Left ventricle myocardium inferior (tissue), 1 donor: Measurements from ENCODE around the gene GNPAT. TPM values are rescaled to one million over a fixed set of nuclear protein-coding genes. Genes with fewer than 3 reads are reported as not detected.

ENCODE experiments used
- DNase-seq: peaks from one replicate; pipeline ENCODE4 v3.0.0-alpha.2; 2020
- H3K27ac ChIP-seq: fragments of 200-600 bp; replicated peaks from 2 replicates; pipeline ENCODE4 v1.8.0; 2021
- H3K27me3 ChIP-seq: fragments of 200-600 bp; 2 replicates; pipeline ENCODE4 v1.8.0; 2021; ENCODE audit warnings: low read depth
- H3K36me3 ChIP-seq: fragments of 200-600 bp; 2 replicates; pipeline ENCODE4 v1.8.0; 2021
- H3K4me1 ChIP-seq: fragments of 200-600 bp; 2 replicates; pipeline ENCODE4 v1.8.0; 2021
- H3K4me3 ChIP-seq: fragments of 200-600 bp; 2 replicates; pipeline ENCODE4 v1.8.0; 2021; ENCODE audit warnings: mild to moderate bottlenecking, moderate library complexity
- H3K9me3 ChIP-seq: fragments of 200-600 bp; replicated peaks from 2 replicates; pipeline ENCODE4 v1.8.0; 2021
- intact Hi-C: fragments of 100-400 bp; cut with micrococcal nuclease; formaldehyde crosslinking; loops from one replicate; pipeline ENCODE4 v1.11.0; 2022
- total RNA-seq: library from RNA; stranded (reverse); fragmentation: NEBNext Ultra II Directional; extraction: Animal tissue kit (Norgen Biotek cat#: 25700); gene quantifications from one replicate; pipeline ENCODE4 v1.2.1, GENCODE V29; 2021
- TF ChIP-seq, protein P1 (sequence below): fragments of 200-600 bp; IDR thresholded peaks from 2 replicates; pipeline ENCODE4 v1.8.0; 2021; ENCODE audit warnings: antibody characterized with exemption, mild to moderate bottlenecking, borderline replicate concordance
- donor health status: DM: no; HTN: yes; CAD: no; lungs with severe emphysema.

Gene GNPAT
- total RNA-seq, 1 donor from 2014 or later, result 56.7 TPM

DNA sequence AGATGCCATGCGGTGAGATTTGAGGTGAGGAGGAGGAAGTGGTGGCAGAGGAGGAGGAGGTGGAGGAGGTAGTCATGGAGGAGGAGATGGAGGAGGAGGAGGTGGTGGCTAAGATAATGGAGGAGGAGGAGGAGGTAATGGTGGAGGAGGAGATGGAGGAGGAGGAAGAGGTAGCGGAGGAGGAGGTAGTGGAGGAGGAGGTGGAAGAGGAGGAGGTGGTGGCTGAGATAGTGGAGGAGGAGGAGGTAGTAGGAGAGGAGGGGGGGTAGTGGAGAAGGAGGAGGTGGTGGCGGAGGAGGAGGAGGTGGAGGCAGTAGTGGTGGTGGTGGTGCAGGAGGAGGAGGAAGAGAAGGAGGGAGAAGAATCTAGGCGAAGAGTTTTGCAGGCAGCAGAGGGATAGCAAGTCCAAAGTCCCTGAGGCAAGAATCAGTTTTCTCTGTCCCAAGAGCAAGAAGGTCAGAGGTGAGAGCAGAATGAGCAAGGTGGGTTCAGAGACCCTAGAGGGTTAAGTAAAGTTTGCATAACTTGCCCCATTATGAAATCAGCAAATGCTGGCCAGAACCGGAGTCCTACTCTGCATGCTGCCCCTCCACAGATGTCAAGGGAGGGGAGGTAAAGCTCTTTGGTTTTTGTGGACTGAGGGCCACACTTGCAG is 38.9 kb upstream of the GNPAT start:
- Histone ChIP-seq H3K27ac (no peak overlapping the region), H3K4me3 (no peak overlapping the region), H3K9me3 (no peaks in the 10 kb centered on the region), H3K4me1 (no peaks in the 10 kb centered on the region), H3K36me3 (no peaks in the 10 kb centered on the region), H3K27me3 (peaks cover 30% of the 10 kb centered on the region)
- DNase-seq, result no peak
- TF ChIP-seq, protein P1, sequence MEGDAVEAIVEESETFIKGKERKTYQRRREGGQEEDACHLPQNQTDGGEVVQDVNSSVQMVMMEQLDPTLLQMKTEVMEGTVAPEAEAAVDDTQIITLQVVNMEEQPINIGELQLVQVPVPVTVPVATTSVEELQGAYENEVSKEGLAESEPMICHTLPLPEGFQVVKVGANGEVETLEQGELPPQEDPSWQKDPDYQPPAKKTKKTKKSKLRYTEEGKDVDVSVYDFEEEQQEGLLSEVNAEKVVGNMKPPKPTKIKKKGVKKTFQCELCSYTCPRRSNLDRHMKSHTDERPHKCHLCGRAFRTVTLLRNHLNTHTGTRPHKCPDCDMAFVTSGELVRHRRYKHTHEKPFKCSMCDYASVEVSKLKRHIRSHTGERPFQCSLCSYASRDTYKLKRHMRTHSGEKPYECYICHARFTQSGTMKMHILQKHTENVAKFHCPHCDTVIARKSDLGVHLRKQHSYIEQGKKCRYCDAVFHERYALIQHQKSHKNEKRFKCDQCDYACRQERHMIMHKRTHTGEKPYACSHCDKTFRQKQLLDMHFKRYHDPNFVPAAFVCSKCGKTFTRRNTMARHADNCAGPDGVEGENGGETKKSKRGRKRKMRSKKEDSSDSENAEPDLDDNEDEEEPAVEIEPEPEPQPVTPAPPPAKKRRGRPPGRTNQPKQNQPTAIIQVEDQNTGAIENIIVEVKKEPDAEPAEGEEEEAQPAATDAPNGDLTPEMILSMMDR, result no peak
- intact Hi-C loops, result no loop called here

DNA sequence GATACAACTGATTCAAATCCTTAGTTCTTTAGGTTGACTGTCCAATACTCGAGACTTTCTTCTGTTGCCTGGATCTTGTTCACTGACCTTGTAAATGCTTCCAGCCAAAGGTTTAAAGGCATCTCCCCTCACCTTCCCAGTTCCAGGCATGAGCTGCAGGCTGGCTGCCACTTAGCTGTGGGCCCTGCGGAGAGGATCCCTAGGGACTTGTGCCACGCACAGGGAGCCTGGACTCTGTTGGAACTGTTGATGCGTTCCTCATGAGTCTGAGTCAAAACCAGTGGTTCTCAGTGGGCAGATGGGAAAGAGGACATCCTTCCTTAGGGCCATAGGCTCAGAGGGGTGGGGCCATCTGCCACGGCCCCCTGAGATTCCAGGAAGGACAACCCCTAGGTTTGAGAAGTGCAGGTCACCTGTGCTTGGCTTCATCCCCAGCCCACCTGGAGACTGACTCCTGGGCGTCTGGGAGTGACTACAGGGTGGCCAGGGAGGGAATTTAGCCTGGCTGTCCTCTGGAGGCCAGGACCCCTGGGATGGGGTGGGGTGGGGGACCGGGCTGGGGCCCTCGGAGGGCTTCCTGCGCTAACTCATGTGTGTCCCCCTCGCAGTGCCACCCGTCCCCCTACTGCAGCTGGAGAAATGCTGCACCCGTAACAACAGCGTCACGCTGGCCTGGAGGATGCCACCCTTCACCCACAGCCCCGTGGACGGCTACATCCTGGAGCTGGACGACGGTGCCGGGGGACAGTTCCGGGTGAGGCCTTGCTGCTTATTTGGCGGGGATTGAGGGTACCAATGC is 37.6 kb upstream of the GNPAT start:
- TF ChIP-seq, protein P1, result no peak
- DNase-seq, result no peak
- Histone ChIP-seq H3K36me3 (no peaks in the 10 kb centered on the region), H3K4me3 (no peak overlapping the region), H3K4me1 (no peaks in the 10 kb centered on the region), H3K27ac (no peak overlapping the region), H3K27me3 (peaks cover 24% of the 10 kb centered on the region), H3K9me3 (no peaks in the 10 kb centered on the region)
- intact Hi-C loops, result no loop called here

DNA sequence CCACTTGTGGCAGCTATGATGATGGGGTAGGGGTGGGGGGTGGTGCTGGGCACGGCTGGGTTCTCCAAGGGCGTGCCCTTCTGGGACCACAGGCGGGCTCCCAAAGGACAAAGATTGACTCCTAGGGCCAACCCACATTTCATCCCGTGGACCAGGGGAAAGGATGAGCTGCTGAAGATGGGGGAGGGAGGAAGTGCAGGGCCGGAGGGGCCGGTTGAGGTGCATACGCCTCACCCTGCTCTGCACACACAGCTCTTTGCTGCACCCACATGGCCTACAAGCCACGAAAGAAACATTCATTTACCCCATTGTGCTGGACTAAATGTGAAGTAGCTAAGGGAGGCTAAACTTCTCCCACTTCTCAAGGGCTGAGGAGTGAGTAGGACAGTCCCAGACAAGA is 34.2 kb upstream of the GNPAT start:
- no peak overlapping the region for H3K27ac ChIP-seq
- TF ChIP-seq, protein P1, result no peak
- intact Hi-C loops, result no loop called here
- H3K4me3 ChIP-seq, result no peak overlapping the region
- no peaks in the 10 kb centered on the region for H3K36me3 ChIP-seq
- peaks cover 18% of the 10 kb centered on the region for H3K27me3 ChIP-seq
- DNase-seq, result no peak
- H3K4me1 ChIP-seq, result peaks cover 8% of the 10 kb centered on the region
- no peaks in the 10 kb centered on the region for H3K9me3 ChIP-seq

DNA sequence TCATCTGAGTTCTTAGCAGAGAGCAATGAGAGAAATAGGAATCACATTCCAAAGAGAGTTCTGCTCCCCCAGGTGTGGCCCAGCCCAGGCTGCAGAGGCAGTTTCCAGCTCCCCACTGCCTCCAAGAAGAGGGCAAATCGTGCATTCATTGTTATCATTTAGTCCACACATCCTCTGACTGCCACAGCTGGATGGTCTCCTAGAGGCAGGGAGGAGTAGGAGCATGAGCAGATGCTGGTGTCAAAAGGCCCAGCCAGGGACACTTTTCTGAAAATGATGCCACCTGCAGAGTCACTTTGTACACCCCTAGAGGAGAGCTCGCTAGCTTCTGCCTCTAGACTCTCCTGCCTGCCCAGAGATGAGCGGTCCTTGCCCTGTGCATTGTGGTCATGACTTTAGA is 33.6 kb upstream of the GNPAT start:
- no peaks in the 10 kb centered on the region for H3K36me3 ChIP-seq
- DNase-seq, result no peak
- intact Hi-C loops, result no loop called here
- TF ChIP-seq, protein P1, result no peak
- peaks cover 8% of the 10 kb centered on the region for H3K4me1 ChIP-seq
- H3K4me3 ChIP-seq, result no peak overlapping the region
- H3K27ac ChIP-seq, result no peak overlapping the region
- H3K27me3 ChIP-seq, result peaks cover 19% of the 10 kb centered on the region
- no peaks in the 10 kb centered on the region for H3K9me3 ChIP-seq

DNA sequence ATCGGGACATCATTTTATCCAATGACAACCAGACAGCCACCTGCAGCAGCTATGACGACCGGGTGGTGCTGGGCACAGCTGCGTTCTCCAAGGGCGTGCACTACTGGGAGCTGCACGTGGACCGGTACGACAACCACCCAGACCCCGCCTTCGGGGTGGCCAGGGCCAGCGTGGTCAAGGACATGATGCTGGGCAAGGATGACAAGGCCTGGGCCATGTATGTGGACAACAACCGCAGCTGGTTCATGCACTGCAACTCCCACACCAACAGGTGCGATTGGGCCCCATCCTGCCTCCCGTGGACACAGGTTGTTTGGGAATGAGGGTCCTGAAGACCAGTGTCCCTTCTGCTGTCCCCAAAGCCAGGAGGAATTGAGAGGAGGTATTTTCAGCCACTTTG is 32.0 kb upstream of the GNPAT start:
- intact Hi-C loops, result no loop called here
- H3K36me3 ChIP-seq, result no peaks in the 10 kb centered on the region
- DNase-seq, result no peak
- TF ChIP-seq, protein P1, result no peak
- H3K4me1 ChIP-seq, result peaks cover 8% of the 10 kb centered on the region
- no peak overlapping the region for H3K27ac ChIP-seq
- peaks cover 20% of the 10 kb centered on the region for H3K27me3 ChIP-seq
- H3K4me3 ChIP-seq, result no peak overlapping the region
- H3K9me3 ChIP-seq, result no peaks in the 10 kb centered on the region
